ENCODE data around the gene VEZT. TPM values are rescaled to one million over a fixed set of nuclear protein-coding genes. Genes with fewer than 3 reads are reported as not detected.

Gene VEZT
- total and polyA plus RNA-seq, 7 donors: 19.9 to 114 (median 82.8) TPM

DNA sequence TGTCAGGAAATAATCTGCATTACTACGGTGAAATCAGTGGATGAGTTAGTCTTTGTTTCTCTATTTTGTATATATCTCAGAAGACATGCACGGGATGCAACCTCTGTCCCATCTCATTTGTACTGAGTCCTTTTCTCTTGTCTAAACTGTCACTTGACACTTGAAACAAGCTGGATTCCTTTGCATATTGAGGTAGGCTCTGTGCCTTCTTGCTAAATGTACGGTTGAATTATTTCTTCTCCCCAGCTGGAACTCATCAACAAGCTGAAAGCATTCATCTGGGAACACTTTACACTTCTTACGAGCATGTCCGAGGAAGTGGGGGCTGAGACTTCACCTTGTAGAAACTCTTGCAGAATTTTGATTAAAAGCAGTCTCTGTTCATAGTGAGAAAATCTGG, 119.5 kb downstream of the VEZT start:
- H3K27ac ChIP-seq: peak overlapping the region; percentile 81 to 87 (median 84)
- no peaks in the 10 kb centered on the region for H3K27me3 ChIP-seq
- TF ChIP-seq, protein P1, sequence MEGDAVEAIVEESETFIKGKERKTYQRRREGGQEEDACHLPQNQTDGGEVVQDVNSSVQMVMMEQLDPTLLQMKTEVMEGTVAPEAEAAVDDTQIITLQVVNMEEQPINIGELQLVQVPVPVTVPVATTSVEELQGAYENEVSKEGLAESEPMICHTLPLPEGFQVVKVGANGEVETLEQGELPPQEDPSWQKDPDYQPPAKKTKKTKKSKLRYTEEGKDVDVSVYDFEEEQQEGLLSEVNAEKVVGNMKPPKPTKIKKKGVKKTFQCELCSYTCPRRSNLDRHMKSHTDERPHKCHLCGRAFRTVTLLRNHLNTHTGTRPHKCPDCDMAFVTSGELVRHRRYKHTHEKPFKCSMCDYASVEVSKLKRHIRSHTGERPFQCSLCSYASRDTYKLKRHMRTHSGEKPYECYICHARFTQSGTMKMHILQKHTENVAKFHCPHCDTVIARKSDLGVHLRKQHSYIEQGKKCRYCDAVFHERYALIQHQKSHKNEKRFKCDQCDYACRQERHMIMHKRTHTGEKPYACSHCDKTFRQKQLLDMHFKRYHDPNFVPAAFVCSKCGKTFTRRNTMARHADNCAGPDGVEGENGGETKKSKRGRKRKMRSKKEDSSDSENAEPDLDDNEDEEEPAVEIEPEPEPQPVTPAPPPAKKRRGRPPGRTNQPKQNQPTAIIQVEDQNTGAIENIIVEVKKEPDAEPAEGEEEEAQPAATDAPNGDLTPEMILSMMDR (IDR thresholded peaks at IDR 0.05): no peak
- TF ChIP-seq POLR2AphosphoS5 (IDR thresholded peaks at IDR 0.05): peak in 3 of 4 donors; percentile 63 to 68 (median 63)
- TF ChIP-seq EP300 (IDR thresholded peaks at IDR 0.05): no peak
- TF ChIP-seq POLR2A (IDR thresholded peaks at IDR 0.05): no peak
- peaks cover 0 to 40% (median 27%) of the 10 kb centered on the region in 4 donors for H3K4me1 ChIP-seq
- WGBS, 2 donors: 78 to 81% methylated on average over 5 of the region's 5 CpGs
- no peak for DNase-seq
- no peaks in the 10 kb centered on the region for H3K9me3 ChIP-seq
- no peaks in the 10 kb centered on the region for H3K36me3 ChIP-seq
- intact Hi-C loops (cut with DNase I): loop anchor here (5.0 to 10.0 kb wide), 4 partner anchors 120 to 792 kb away; partner anchors contain the start of genes FGD6 and VEZT
- peak overlapping the region in 1 of 4 donors; percentile 24 for H3K4me3 ChIP-seq

DNA sequence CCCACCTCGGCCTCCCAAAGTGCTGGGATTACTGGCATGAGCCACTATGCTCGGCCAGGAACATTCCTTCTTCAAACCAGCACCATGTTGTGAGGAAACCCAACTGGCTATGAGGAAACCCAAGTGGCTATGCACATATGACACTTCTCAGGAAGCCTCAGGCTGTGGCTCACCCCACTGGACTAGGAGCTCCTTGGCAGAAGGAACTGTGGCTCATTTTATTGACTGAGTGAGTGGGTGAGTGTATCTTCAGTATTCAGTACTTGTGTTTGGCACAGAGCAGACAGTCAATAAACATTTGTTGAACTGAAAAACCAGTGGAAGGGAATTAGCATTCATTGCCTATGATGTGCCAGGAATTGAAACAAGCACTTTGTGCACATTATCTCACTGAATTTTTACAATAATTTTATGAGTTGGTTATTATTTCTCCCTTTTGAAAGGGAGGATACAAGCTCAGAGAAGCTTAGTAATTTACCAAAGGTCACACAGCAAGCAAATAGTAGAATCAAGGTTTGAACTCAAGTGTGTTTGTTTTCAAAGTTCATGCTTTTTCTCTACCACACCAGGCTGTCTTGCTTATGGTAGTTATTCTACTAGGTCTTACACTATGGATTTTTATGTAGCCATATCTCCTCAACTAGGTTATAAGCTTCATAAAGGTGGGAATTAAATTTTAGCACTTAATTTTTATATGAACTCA, 121.6 kb downstream of the VEZT start:
- H3K27ac ChIP-seq: no peak overlapping the region
- H3K9me3 ChIP-seq: no peaks in the 10 kb centered on the region
- no peaks in the 10 kb centered on the region for H3K36me3 ChIP-seq
- DNase-seq: no peak
- WGBS, 2 donors: 88 to 95% methylated on average over 2 of the region's 2 CpGs
- intact Hi-C loops (cut with DNase I): loop anchor here (5.0 to 10.0 kb wide), 4 partner anchors 122 to 794 kb away; partner anchors contain the start of genes FGD6 and VEZT
- no peaks in the 10 kb centered on the region for H3K27me3 ChIP-seq
- peaks cover 0 to 34% (median 21%) of the 10 kb centered on the region in 4 donors for H3K4me1 ChIP-seq
- no peak for TF ChIP-seq EP300 (IDR thresholded peaks at IDR 0.05)
- TF ChIP-seq POLR2A (IDR thresholded peaks at IDR 0.05): no peak
- TF ChIP-seq, protein P1 (IDR thresholded peaks at IDR 0.05): no peak
- TF ChIP-seq POLR2AphosphoS5 (IDR thresholded peaks at IDR 0.05): no peak
- no peak overlapping the region for H3K4me3 ChIP-seq

DNA sequence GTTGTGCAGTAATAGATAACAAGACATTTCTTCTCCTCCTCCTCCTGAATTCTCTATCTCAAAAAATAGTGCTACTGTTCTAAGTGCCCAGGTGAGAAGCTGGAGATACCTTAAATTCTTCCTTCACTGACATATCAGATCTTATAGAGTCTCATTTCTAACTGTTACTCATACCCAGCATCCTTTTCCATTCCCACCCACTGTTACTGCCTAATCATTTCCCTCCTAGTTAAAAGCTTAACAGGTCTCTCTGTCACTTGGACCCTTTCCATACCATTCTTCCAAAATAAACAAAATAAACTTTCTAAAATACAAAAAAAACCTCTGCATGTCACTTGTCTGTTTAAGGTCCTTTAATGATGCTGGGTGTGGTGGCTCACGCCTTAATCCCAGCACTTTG, 124.4 kb downstream of the VEZT start:
- intact Hi-C loops (cut with DNase I): no loop called here
- no peaks in the 10 kb centered on the region for H3K36me3 ChIP-seq
- no peak overlapping the region for H3K4me3 ChIP-seq
- H3K4me1 ChIP-seq: peaks cover 0 to 13% (median 6%) of the 10 kb centered on the region in 4 donors
- no peaks in the 10 kb centered on the region for H3K27me3 ChIP-seq
- 93 to 94% methylated on average over 1 of the region's 1 CpG for WGBS, 2 donors
- TF ChIP-seq EP300 (IDR thresholded peaks at IDR 0.05) (no peak), POLR2A (IDR thresholded peaks at IDR 0.05) (no peak), POLR2AphosphoS5 (IDR thresholded peaks at IDR 0.05) (no peak)
- TF ChIP-seq, protein P1 (IDR thresholded peaks at IDR 0.05): no peak
- no peak for DNase-seq
- H3K9me3 ChIP-seq: no peaks in the 10 kb centered on the region
- no peak overlapping the region for H3K27ac ChIP-seq

DNA sequence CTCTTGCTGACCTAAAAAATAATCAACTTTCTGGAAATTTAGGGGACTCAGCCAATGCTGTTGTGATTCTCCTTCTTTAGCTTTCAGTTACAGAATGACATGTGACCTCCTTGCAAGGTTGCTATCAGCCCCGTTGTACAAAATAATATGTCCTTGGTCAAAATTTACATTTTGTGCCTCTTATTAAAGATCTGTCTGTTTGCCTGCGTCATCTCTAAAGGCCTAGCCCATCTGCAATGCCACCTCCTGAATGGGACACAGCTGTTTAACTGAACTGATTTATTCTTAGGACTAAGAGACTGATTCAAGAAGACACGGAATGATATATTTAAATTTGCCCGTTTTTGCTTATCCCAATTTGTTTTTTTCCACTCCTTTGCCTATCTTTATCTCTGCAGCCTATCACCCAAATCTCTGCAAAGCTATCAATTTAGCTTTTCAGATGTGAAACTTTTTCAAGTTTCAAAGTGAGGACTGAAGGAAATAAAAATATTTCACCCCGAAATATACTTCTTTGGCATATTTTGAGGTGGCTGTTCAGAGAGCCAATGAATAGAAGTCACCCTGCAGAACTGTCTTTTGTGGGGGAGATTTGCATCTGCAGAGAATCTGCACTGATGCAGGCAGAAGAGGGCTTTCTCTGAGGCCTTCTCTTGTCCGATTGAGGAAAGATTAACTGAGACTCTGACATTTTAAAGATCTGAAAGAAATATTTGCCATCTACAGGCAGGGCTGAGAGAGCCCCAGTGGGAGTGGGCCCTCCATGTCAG, 126.0 kb downstream of the VEZT start:
- Histone ChIP-seq H3K27me3 (no peaks in the 10 kb centered on the region), H3K4me1 (peaks cover 0 to 6% (median 0%) of the 10 kb centered on the region in 4 donors), H3K4me3 (no peak overlapping the region), H3K36me3 (no peaks in the 10 kb centered on the region), H3K9me3 (no peaks in the 10 kb centered on the region), H3K27ac (no peak overlapping the region)
- TF ChIP-seq, protein P1 (IDR thresholded peaks at IDR 0.05): no peak
- no peak for TF ChIP-seq POLR2A (IDR thresholded peaks at IDR 0.05)
- TF ChIP-seq EP300 (IDR thresholded peaks at IDR 0.05): no peak
- no peak for TF ChIP-seq POLR2AphosphoS5 (IDR thresholded peaks at IDR 0.05)
- intact Hi-C loops (cut with DNase I): no loop called here
- 76 to 82% methylated on average over 6 of the region's 6 CpGs for WGBS, 2 donors
- DNase-seq: no peak
